GM10266 (cell line): Measurements from ENCODE around the gene CIB4.

ENCODE experiments used
- DNase-seq: peaks from one replicate; pipeline ENCODE4 v3.0.0; 2012; ENCODE audit errors: extremely low spot score
- TF ChIP-seq, protein P1 (sequence below): IDR thresholded peaks from 2 replicates; pipeline ENCODE4 v1.5.1; 2012; ENCODE audit warnings: mild to moderate bottlenecking, low read depth; ENCODE audit not compliant: control insufficient read depth, insufficient read depth; ENCODE audit errors: missing control alignments

Gene CIB4

DNA sequence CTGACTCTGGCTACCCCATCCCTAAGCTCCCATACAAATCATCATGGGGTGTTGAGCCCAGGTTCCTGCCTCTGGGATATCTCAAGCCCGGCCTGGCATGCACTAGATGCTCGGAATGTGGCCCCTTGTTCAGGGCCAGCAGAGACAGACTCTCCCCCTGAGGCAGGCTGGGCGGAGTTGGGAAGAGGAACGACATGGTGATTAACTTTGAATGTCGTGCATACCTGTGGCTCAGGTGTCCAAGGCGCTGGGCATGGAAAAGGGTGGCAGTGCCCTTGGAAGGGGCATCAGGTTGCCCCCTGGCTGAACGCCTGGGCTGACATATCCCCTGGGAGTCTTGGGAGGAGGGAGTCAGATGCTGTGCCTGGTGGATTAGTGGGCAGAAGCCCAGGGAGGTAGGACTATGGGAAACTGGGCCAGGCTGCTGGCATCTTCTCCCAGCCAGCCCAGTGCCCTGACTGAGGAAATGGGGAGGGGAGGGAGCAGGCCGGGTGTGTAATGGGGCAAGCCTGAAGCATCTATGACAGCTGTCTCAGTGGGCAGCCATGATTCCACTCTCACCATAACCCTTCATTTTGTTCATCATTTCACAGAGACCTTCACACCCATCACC, 105.4 kb downstream of the CIB4 start:
- no peak for DNase-seq
- TF ChIP-seq, protein P1, sequence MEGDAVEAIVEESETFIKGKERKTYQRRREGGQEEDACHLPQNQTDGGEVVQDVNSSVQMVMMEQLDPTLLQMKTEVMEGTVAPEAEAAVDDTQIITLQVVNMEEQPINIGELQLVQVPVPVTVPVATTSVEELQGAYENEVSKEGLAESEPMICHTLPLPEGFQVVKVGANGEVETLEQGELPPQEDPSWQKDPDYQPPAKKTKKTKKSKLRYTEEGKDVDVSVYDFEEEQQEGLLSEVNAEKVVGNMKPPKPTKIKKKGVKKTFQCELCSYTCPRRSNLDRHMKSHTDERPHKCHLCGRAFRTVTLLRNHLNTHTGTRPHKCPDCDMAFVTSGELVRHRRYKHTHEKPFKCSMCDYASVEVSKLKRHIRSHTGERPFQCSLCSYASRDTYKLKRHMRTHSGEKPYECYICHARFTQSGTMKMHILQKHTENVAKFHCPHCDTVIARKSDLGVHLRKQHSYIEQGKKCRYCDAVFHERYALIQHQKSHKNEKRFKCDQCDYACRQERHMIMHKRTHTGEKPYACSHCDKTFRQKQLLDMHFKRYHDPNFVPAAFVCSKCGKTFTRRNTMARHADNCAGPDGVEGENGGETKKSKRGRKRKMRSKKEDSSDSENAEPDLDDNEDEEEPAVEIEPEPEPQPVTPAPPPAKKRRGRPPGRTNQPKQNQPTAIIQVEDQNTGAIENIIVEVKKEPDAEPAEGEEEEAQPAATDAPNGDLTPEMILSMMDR = no peak

DNA sequence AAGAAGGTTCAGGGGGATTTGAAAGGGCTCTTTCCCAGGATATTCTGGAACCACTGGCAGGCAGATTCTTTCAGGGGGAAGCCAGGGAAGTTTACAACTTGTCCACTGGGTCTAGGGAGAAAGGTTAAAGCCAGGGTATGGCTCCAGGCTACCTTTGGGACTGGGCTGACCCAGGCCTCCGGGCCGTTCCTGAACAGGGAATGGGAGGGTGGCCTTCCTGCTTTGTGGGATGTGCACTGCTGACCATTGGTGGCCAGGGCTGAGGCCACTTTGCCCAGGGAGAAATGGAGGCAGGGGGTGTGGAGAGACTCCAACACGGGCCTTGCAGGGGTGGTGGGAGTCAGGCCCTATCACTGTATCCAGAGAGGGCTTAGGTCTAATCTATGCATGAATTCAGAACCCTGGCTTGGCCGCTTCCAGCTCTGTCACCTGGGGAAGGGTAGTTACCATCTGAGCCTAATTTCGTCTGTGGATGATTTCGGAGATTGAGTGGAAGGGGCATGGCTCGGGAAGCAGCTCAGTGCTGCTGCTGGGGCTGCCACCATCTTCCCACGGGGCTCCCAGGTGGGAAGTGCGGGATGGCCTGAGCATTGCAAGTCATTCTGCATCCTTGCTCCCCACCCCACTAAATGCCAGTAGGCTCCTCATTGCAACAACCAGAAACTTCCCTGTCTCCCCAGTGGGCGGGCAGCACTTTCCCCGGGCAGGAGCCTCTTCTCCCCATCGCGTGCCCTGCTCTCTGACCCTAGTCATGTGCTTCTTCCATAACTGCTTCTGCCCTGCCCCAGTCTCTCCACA, 106.1 kb downstream of the CIB4 start:
- TF ChIP-seq, protein P1 = no peak
- DNase-seq = no peak

DNA sequence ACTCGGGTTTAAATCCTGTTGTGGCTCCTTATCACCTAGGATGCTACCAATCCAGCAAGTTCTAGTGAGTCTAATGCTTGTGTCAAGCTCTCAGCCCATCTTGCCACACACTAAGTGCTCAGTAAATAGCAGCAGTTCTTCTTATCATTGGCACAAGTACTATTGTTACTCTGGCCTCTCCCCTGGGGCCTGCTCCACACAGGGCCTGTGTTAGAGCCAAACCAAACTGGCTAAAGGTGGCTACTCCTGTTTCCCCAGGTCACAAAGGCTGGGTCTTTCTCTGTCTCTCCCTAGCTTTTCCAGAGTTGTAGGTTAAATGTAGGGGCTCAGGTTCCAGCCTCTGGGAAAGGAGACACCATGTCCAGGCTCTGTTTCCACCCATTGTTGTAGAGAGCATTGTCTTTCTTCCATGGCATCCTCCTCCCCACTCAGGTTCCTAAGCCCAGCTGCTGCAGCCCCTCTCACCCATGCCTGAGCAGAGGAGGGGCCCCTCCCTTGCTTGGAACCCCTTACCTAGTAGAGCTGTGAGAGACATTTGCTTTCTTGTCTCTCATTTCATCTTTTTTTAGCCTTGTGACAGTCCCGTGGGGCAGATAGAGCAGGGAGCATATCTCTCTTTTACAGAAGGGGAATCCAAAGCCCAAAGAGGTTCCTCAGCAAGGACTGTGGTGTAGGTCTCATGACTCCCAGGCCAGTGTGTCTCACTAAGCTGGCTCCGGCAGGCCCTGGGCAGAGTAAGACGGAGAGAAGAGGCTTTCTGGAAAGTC, 106.9 kb downstream of the CIB4 start:
- TF ChIP-seq, protein P1 = no peak
- no peak for DNase-seq

DNA sequence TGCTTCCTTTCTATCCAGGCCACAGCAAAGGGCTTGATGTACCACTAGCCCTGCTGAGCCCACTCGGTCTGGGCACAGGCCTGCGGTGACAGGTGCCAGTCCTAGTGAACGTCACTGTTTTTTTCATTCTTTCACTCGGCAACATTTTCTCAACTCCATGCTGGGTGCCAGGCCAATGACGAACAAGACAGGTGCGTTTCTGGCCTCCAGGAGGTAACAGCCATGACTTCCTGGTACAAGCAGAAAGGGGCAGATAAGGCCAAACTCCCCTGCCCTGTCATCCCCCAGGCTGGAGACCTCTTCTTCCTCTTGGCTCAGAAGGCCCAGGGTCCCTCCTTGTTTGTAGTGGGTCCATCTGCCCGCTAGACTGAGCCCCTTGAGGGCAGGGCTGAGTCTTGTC, 107.5 kb downstream of the CIB4 start:
- no peak for DNase-seq
- TF ChIP-seq, protein P1 = no peak

DNA sequence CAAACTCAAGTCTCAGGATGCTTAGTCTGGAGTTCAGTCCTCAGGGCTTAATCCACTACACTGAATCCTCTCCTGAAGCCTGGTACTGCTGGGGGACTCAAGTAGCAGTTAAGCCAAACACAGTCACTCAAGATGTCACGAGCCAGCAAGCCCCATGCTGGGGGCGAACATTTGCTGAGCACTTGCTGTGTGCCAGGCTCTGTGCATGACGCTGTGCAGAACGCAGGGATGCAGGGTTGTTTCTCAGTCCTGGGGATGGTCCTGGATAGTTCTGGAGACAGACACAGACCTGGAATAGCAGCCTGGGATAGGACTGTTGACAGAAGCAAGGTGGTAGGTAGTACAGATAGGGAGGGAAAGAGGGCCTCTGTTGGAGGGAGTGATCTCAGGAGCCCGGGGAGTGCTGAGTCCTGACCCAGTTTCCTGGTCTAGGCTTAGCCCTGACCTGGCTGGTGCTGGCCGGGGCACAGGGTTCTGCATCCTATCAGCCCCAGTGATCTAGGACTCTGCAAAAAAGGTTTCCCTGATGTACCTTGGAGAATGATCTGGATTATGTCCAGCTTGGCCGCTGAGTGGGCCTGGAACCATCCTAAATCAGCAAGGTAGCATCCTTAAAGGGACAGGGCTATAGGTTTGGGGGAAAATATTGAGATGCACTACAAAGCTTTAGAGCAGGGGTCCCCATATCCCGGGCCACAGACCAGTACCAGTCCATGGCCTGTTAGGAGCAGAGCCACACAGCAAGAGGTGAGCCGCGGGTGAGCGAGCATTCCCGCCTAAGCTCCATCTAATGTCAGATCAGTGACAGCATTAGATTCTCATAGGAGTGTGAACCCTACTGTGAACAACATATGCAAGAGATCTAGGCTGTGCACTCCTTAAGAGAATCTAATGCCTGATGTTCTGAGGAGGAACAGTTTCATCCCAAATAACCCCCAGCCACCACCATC, 108.6 kb downstream of the CIB4 start:
- TF ChIP-seq, protein P1 = no peak
- DNase-seq = no peak
